Activated CD4-positive, alpha-beta T cell treated with anti-CD3 and anti-CD28 coated beads, Interleukin-10, Interleukin-2, amounts not matched to agents 100 ng/mL and 50 ng/mL, durations not matched to agents 16 hours and 8 hours (primary cell): Measurements from ENCODE around the gene SALL3.

Source experiments
- DNase-seq: peaks from one replicate; pipeline ENCODE4 v3.0.0-alpha.2; 2020

Gene SALL3

DNA sequence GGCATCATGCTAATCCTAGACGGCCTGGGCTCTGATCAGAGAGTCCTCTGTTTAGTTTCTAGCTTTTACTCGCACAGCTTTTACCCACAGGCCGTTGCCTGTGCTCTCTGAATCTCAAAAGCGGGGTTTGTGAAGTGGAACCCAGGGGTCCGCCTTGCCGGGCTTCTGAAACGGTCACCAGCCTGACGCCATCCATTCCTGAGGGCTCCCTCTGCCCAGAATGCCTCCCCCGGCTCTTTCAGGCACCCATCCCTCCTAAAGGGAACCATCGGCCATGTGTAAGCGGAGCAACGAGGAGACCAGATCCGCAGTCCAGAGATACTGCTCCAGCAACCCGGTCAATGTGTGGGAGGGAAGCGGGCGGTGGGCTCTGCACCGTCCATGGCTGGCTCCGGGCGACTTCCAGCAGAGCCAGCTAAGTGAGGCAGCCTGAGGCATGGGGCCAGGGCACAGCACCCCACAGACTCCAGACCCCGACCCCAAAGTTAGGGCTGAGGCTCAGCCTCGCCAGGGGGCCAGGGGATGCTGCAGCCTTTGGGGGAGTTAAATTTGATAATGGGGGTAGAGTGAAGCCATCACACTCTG is 28.8 kb downstream of the SALL3 start:
- no peak for DNase-seq

DNA sequence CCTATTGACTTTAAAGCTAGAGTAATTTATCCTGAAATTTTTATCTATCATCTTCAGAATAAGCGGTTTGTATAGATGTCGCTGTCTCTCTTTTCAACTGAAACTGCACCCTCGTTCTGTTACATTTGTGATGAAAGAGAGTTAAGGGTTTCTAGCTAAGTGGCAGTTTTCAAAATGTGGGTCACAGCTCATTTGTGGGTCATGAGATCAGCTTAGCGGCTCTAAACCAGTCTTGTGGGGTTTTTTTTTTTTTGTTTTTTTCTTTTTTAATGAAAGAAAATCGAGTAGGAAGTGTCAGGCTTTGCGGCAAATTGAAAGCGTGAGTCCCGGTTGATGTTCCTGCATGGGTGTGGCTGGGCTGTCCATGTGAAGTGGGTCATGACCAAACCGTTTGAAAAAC is 31.2 kb downstream of the SALL3 start:
- DNase-seq, result no peak

DNA sequence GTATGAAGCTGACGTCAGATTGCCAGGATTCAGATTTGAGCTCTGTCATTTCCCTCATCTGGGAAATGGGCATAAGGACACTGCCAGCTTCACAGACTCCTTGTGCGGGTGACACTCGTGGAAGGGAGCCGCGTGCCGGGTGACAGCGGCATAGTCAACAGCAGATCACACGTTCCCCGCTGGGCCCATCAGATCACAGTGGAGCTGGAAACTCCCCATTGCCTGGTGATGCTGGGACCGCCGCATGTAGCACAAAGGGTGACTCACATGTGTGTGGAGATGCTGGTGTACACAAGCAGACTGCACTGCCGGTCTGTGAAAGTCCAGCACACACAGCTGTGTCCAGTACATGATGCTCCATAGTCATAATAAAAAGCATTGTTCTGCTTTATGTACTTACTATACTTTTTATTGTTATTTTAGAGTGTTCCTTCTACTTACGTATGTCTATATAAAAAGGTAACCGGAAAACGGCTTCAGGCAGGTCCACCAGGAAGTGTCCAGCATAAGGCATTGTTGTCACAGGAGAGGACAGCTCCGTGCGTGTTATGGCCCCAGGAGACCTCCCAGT is 31.8 kb downstream of the SALL3 start:
- no peak for DNase-seq

DNA sequence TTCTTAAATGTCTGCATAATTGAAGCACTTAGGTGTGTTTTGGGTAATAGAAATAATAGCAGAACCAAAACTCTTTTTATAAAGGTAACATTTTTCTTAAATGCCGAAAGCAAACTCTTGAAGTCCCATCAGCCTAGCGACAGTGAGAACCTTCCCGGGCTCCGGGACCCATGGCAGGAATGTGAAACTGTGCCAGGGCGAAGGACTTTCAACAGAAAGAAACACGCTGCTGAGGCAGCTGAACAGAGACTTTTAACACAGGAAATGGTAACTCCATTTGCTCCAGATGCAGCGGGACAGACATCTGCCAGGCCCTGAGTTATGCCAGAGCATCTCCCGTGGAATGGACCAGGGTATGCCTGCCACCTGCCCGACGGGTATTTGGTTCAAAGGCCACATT is 34.3 kb downstream of the SALL3 start:
- DNase-seq, result no peak

DNA sequence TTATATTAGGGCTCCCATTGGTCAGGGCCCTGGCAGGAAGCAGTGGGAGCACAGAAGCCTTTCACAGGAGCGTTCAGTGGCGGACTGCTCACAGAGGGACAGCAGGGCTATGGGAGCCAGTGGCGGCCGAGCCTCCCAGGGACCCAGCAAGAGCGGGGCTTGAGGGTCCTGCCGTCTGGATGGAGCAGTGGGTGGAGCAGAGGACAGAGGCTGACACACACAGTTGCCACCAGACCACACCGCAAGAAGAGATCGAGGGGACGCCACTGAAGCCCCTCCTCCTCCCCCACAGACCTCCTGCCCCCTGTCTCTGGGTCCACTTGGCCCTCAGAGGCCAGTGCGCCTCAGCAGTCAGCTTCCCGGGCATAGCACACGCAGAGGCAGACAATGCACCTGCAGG is 39.3 kb downstream of the SALL3 start:
- DNase-seq, result no peak

DNA sequence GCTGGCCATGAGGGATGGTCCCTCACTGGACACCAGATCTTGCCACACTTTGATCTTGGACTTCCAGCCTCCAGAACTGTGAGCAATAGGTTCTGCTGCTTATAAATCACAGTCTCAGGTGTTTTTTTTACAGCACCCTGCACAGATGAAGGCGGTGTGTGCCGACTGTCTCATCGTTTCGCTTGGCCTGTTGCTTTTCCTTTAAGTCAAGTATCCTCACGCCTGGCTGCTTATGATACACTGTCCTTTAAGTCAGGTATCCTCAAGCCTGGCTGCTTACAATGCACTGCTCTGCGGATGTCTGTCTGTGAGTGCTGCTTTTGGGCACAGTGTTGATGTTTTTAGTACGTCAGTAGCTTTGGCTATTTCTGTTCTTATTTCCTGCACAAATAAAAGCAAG is 40.3 kb downstream of the SALL3 start:
- no peak for DNase-seq

DNA sequence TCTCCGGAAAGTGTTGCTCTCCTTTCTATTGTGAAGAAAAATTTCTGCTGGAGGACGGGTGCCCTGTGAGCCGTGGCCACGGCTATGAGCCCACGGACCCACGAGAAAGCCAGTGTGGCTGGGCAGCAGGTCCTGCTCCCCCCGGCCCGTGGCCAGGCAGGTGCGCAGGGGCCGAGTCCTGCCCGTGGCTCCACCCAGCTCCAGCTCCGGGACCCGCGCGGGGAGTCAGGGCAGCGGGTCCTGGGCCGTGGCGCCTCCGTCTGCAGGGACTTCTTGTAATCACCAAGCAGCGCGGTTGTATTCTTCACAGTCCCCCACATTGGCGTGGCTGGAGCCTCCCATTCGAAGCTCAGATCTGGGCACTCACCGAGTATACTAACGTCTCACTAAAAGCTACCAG is 43.0 kb downstream of the SALL3 start:
- DNase-seq, result no peak

DNA sequence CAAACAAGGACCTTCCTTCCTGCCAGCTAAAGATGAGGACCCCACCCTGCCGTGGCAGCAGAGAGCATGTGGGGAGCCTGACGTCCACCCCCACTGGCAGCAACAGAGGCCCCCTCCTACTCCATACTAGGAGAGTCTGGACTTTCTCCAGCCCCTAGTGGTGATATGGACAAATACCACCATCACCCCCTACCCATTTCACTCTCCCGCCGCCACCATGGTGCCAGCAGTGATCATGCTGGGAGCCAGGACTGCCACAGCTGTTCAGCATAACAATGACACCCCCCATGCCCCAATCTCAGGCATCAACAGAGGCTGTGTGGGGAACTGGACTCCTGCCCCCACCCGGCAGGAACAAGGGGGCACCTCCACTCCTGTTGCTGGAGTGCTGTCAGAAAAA is 46.9 kb downstream of the SALL3 start:
- DNase-seq, result no peak

DNA sequence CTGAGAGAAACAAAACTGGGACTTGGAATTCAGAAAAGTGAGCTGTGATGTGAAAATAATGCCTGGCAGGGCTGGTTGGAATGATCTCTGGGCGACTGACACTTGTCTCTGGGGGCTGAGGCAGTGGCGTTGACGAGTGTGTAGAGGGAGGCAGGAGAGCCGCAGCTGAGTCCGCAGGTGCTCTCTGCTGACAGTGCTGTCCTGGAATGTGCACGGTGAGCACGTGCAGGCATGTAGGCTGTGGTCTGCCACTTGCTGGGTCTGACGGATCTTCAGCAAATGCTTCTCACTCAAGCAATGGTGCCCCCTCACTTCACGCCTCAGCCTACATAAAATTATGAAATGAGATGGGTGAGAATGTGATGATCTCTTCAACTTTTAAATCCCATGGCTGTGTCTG is 51.1 kb downstream of the SALL3 start:
- DNase-seq, result no peak

DNA sequence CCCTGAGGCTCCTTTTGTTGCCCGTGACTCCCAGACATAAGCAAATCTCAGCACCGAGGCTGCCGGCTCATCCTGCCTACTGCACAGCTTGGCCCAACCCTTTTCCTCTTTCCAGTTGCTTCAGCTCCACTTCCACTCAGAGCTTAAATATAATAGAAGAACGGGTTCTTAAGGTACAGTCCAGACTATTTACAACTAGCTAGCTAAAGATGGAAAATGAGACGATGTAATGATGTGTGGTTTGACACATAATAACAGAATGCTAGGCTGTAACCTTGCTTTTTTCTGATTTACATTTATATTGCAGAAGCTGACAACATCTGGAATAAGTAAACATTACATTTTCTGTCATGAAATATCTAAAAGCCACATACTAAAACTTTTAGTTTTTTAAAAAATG is 62.7 kb downstream of the SALL3 start:
- DNase-seq, result no peak

DNA sequence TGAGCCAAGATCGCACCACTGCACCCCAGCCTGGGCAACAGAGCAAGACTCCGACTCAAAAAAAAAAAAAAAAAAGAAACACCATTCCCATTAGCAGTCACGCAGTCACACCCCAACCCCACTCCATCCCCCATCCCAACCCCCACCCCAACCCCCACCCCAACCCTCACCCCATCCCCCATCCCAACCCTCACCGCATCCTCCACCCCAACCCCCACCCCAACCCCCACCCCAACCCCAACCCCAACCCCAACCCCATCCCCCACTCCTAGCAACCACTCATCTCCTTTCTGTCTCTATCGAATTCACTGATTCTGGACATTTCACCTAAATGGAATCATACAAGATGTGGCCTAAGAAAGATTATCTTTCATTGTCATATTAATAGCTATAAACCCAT is 63.7 kb downstream of the SALL3 start:
- no peak for DNase-seq

DNA sequence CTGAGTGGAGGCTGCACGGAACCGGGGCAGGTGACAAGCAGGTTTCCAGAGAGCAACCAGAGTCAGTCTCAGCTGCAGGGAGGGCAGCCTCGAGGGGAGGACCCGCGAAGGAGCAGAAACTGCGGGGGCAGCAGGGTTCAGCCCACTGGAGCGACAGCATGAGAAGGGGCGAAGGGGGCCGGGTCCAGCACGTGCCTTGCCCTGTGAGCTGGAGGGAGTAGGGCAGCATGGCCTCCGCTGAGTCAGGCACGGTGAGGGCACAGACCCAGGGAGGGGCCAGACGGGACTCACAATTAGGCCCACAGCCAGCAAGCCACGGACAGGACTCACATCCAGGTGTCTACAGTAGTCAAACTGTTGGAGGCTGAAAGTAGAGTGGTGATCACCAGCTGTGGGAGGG is 66.9 kb downstream of the SALL3 start:
- DNase-seq, result no peak

DNA sequence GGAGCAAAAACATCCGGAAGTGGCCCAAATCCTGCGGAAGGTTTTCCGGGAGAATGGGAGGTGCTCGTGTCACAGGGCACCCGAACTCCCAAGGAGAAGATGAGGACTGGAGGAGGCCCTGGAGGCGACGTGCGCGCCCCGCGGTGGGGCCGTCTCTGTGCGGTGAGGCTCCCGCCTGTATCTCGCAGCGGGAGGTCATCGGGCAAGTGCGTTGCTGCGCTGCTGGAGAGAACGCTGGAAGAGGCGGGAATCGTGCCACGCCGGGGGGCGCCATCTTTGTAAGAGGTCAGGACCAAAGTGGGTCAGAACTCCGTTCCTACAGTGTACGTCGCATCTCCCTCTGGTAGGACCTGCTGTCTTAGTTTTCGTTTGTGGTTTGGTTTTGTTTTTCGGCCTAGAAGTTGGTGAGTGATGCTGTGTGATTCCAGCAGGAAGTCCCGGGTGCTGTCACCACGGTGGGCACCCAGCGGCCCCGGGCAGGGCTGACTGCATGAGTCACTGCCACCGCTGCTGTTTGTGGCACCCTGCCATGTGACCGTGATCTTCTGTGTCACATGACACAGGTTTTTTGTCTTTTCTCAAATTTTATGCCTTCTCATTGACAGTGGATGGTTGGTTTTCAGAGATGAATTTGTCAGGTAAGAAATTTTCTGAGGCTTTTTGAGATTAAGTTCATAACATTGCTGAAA is 68.1 kb downstream of the SALL3 start:
- DNase-seq, result peak; percentile 14

DNA sequence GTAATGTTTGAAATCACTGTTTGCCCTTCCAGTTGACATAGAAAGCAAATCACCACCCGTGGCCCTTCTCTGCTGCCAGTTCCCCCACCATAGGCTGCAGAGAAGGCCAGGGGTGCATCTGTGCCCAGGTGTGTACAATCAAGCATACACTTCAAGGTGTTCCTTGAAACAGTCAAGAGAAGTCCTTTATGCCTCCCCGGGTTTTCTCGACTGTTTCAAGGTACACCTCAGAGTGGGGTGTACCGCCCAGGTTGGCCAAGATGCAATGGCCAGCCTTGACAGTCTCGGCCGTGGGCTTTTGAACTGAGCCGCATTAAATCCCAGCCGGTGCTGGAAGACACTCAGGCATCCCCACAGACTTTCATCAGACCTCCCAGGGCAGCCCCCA is 68.6 kb downstream of the SALL3 start:
- DNase-seq, result no peak

DNA sequence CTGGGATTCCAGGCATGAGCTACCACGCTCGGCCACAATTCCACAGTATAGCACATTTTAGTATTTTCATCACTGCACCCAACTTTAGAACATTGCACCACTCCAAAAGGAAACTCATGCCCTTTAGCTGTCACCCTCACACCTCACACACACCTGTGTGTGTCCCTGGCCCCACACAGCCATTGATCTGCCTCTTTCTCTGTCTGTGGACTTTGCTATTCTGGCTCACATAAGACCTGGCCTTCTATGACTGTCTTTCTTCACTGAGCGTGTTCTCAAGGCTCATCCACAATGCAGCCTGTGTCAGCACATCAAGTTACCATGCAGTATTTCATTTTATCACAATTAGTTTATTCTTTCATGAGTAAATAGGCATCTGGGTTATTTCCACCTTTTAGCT is 69.9 kb downstream of the SALL3 start:
- DNase-seq, result no peak
